NCI-H2029 (cell line): ENCODE data around the gene OR2AE1.

ENCODE experiments used
- DNase-seq: peaks from one replicate; lab custom pipeline; 2025; lab: John Stamatoyannopoulos, UW

Gene OR2AE1

GRCh38 chr7:99860281-99861127 is 16.3 kb downstream of the OR2AE1 start:
- DNase-seq = no peak

- DNase-seq = no peak
Measured at GRCh38 chr7:99855236-99855635, 21.6 kb downstream of the OR2AE1 start.

- DNase-seq = no peak
Measured at GRCh38 chr7:99848420-99849216, 28.2 kb downstream of the OR2AE1 start.

- no peak for DNase-seq
Measured at GRCh38 chr7:99844328-99844727, 32.5 kb downstream of the OR2AE1 start.

- DNase-seq = no peak
Measured at GRCh38 chr7:99843808-99844207, 33.0 kb downstream of the OR2AE1 start.

GRCh38 chr7:99842926-99843325 is 33.9 kb downstream of the OR2AE1 start:
- DNase-seq = no peak

GRCh38 chr7:99840136-99840869 is 36.5 kb downstream of the OR2AE1 start:
- no peak for DNase-seq

GRCh38 chr7:99839287-99840021 is 37.4 kb downstream of the OR2AE1 start:
- DNase-seq = peak; percentile 55

GRCh38 chr7:99837649-99838361 is 39.0 kb downstream of the OR2AE1 start:
- no peak for DNase-seq

- DNase-seq = no peak
Measured at GRCh38 chr7:99835189-99835588, 41.6 kb downstream of the OR2AE1 start.

GRCh38 chr7:99834382-99834781 is 42.5 kb downstream of the OR2AE1 start:
- no peak for DNase-seq

- no peak for DNase-seq
Measured at GRCh38 chr7:99833289-99833877, 43.5 kb downstream of the OR2AE1 start.

GRCh38 chr7:99831595-99831994 is 45.2 kb downstream of the OR2AE1 start:
- DNase-seq = no peak

- no peak for DNase-seq
Measured at GRCh38 chr7:99829524-99830160, 47.2 kb downstream of the OR2AE1 start.

- DNase-seq = no peak
Measured at GRCh38 chr7:99828811-99829210, 48.0 kb downstream of the OR2AE1 start.

- no peak for DNase-seq
Measured at GRCh38 chr7:99827040-99827778, 49.6 kb downstream of the OR2AE1 start.
